ENCODE data around the gene APOOL. TPM values are rescaled to one million over a fixed set of nuclear protein-coding genes. Genes with fewer than 3 reads are reported as not detected.
"Not testable (repeated sequence)": the region's sequence is repeated elsewhere in the genome, so short reads cannot be mapped to it uniquely, and the experiment has no call there.

The APOOL gene
- total RNA-seq, 2 experiments from 2014 or later: 8.9 to 14.3 TPM

DNA sequence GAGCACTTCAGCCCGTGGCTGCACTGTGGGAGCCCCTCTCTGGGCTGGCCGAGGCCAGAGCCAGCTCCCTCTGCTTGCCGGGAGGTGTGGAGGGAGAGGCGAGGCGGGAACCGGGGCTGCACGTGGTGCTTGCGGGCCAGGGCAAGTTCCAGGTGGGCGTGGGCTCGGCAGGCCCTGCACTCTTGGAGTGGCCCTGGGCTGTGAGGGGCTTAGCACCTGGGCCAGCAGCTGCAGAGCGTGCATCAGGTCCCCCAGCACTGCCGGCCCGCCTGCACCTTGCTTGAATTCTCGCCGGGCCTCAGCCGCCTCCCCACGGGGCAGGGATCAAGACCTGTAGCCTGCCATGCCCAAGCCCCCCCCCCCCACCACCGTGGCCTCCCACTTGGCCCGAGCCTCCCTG is 28.9 kb upstream of the APOOL start:
- Histone ChIP-seq H4K20me1 (ENCODE audit: insufficient read depth, low read length) (no peaks in the 10 kb centered on the region), H3K4me3 (ENCODE audit: low read depth, low read length, poor library complexity, severe bottlenecking) (no peak overlapping the region), H3K9me2 (ENCODE audit: insufficient read depth, low read length) (no peaks in the 10 kb centered on the region), H2AFZ (ENCODE audit: low read length) (no peak overlapping the region), H3K27ac (ENCODE audit: low read depth, low read length, poor library complexity, severe bottlenecking) (no peak overlapping the region), H3K4me2 (ENCODE audit: low read length) (no peak overlapping the region), H3K79me2 (ENCODE audit: insufficient read depth, low read depth, low read length) (no peaks in the 10 kb centered on the region), H3K4me1 (ENCODE audit: insufficient read depth, low read length, poor library complexity, severe bottlenecking) (no peaks in the 10 kb centered on the region), H3K36me3 (ENCODE audit: insufficient read depth, low read length) (no peaks in the 10 kb centered on the region), H3K9me3 (ENCODE audit: low read length) (no peaks in the 10 kb centered on the region)
- CTCF ChIA-PET (ENCODE audit: unreplicated experiment): no interaction called here
- intact Hi-C loops (cut with micrococcal nuclease; ENCODE audit: unreplicated experiment): no loop called here
- no TSS peak for BruUV-seq (replicated peaks)
- no peak for TF ChIP-seq EZH2phosphoT487 (IDR thresholded peaks at IDR 0.05; ENCODE audit: borderline replicate concordance, low read depth, low read length)
- POLR2A ChIA-PET: interaction anchor here (1.2 kb wide), 1 partner anchor 19 kb away, joined by 3 read pairs; no protein-coding TSS in a partner anchor
- DNase-seq (ENCODE audit: low spot score): no peak

- H3K27ac ChIP-seq (ENCODE audit: low read depth, low read length, poor library complexity, severe bottlenecking); BruUV-seq (replicated peaks); H3K9me3 ChIP-seq (ENCODE audit: low read length); POLR2A ChIA-PET; H3K36me3 ChIP-seq (ENCODE audit: insufficient read depth, low read length); H3K4me3 ChIP-seq (ENCODE audit: low read depth, low read length, poor library complexity, severe bottlenecking); intact Hi-C loops (cut with micrococcal nuclease; ENCODE audit: unreplicated experiment); H3K79me2 ChIP-seq (ENCODE audit: insufficient read depth, low read depth, low read length); CTCF ChIA-PET (ENCODE audit: unreplicated experiment); H3K9me2 ChIP-seq (ENCODE audit: insufficient read depth, low read length); H3K4me2 ChIP-seq (ENCODE audit: low read length); DNase-seq (ENCODE audit: low spot score); H3K4me1 ChIP-seq (ENCODE audit: insufficient read depth, low read length, poor library complexity, severe bottlenecking); H2AFZ ChIP-seq (ENCODE audit: low read length); H4K20me1 ChIP-seq (ENCODE audit: insufficient read depth, low read length): not testable (repeated sequence)
Observed at GRCh38 chrX:84991739-84992138, 11.9 kb upstream of the APOOL start.

GRCh38 chrX:84993150-84993549 is 10.5 kb upstream of the APOOL start:
- no peaks in the 10 kb centered on the region for H4K20me1 ChIP-seq (ENCODE audit: insufficient read depth, low read length)
- intact Hi-C loops (cut with micrococcal nuclease; ENCODE audit: unreplicated experiment): no loop called here
- H3K4me1 ChIP-seq (ENCODE audit: insufficient read depth, low read length, poor library complexity, severe bottlenecking): no peaks in the 10 kb centered on the region
- no peaks in the 10 kb centered on the region for H3K79me2 ChIP-seq (ENCODE audit: insufficient read depth, low read depth, low read length)
- no peaks in the 10 kb centered on the region for H3K9me2 ChIP-seq (ENCODE audit: insufficient read depth, low read length)
- CTCF ChIA-PET (ENCODE audit: unreplicated experiment): no interaction called here
- no peak for TF ChIP-seq EZH2phosphoT487 (IDR thresholded peaks at IDR 0.05; ENCODE audit: borderline replicate concordance, low read depth, low read length)
- TF ChIP-seq, protein P1, sequence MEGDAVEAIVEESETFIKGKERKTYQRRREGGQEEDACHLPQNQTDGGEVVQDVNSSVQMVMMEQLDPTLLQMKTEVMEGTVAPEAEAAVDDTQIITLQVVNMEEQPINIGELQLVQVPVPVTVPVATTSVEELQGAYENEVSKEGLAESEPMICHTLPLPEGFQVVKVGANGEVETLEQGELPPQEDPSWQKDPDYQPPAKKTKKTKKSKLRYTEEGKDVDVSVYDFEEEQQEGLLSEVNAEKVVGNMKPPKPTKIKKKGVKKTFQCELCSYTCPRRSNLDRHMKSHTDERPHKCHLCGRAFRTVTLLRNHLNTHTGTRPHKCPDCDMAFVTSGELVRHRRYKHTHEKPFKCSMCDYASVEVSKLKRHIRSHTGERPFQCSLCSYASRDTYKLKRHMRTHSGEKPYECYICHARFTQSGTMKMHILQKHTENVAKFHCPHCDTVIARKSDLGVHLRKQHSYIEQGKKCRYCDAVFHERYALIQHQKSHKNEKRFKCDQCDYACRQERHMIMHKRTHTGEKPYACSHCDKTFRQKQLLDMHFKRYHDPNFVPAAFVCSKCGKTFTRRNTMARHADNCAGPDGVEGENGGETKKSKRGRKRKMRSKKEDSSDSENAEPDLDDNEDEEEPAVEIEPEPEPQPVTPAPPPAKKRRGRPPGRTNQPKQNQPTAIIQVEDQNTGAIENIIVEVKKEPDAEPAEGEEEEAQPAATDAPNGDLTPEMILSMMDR (conservative IDR thresholded peaks at IDR 0.05; ENCODE audit: low read length): no peak
- no peak overlapping the region for H3K4me3 ChIP-seq (ENCODE audit: low read depth, low read length, poor library complexity, severe bottlenecking)
- BruUV-seq (replicated peaks): no TSS peak
- H2AFZ ChIP-seq (ENCODE audit: low read length): no peak overlapping the region
- H3K4me2 ChIP-seq (ENCODE audit: low read length): no peak overlapping the region
- H3K36me3 ChIP-seq (ENCODE audit: insufficient read depth, low read length): no peaks in the 10 kb centered on the region
- H3K27ac ChIP-seq (ENCODE audit: low read depth, low read length, poor library complexity, severe bottlenecking): no peak overlapping the region
- POLR2A ChIA-PET: interaction anchor here (0.7 kb wide), 1 partner anchor 8 kb away, joined by 3 read pairs; no protein-coding TSS in a partner anchor
- no peak for DNase-seq (ENCODE audit: low spot score)
- no peaks in the 10 kb centered on the region for H3K9me3 ChIP-seq (ENCODE audit: low read length)

GRCh38 chrX:85001344-85001743 is 2.3 kb upstream of the APOOL start:
- DNase-seq (ENCODE audit: low spot score): no peak
- peaks cover 8% of the 10 kb centered on the region; the same call in 1 of the 2 replicates for H3K79me2 ChIP-seq (ENCODE audit: insufficient read depth, low read depth, low read length)
- H3K9me2 ChIP-seq (ENCODE audit: insufficient read depth, low read length): no peaks in the 10 kb centered on the region
- intact Hi-C loops (cut with micrococcal nuclease; ENCODE audit: unreplicated experiment): loop anchor here (5.0 kb wide), 1 partner anchor 274 kb away; no protein-coding TSS in a partner anchor
- no peak overlapping the region for H3K4me3 ChIP-seq (ENCODE audit: low read depth, low read length, poor library complexity, severe bottlenecking)
- H3K9me3 ChIP-seq (ENCODE audit: low read length): no peaks in the 10 kb centered on the region
- no peaks in the 10 kb centered on the region for H3K36me3 ChIP-seq (ENCODE audit: insufficient read depth, low read length)
- POLR2A ChIA-PET: no interaction called here
- H3K4me2 ChIP-seq (ENCODE audit: low read length): no peak overlapping the region
- no peak for TF ChIP-seq EZH2phosphoT487 (IDR thresholded peaks at IDR 0.05; ENCODE audit: borderline replicate concordance, low read depth, low read length)
- TF ChIP-seq, protein P1 (conservative IDR thresholded peaks at IDR 0.05; ENCODE audit: low read length): no peak
- no peaks in the 10 kb centered on the region for H4K20me1 ChIP-seq (ENCODE audit: insufficient read depth, low read length)
- CTCF ChIA-PET (ENCODE audit: unreplicated experiment): no interaction called here
- H3K4me1 ChIP-seq (ENCODE audit: insufficient read depth, low read length, poor library complexity, severe bottlenecking): no peaks in the 10 kb centered on the region
- no peak overlapping the region for H3K27ac ChIP-seq (ENCODE audit: low read depth, low read length, poor library complexity, severe bottlenecking)
- no TSS peak for BruUV-seq (replicated peaks)
- no peak overlapping the region for H2AFZ ChIP-seq (ENCODE audit: low read length)
